NCI-H510A treated with DMSO at 0.1 percent for 48 hours (cell line): ENCODE data around the gene DBP.
A peak's percentile ranks its signal among the peaks of the same experiment; 100 is the strongest.

Source experiments
- DNase-seq: peaks from one replicate; lab custom pipeline; 2025; lab: John Stamatoyannopoulos, UW

Gene DBP

GRCh38 chr19:48627201-48627864, 9.8 kb downstream of the DBP start:
- no peak for DNase-seq

- DNase-seq: no peak
Observed at GRCh38 chr19:48625891-48626327, 11.3 kb downstream of the DBP start.

- no peak for DNase-seq
Observed at GRCh38 chr19:48624791-48625723, 12.1 kb downstream of the DBP start.

GRCh38 chr19:48624067-48624594, 13.0 kb downstream of the DBP start:
- DNase-seq: peak; percentile 98

GRCh38 chr19:48623556-48624066, 13.6 kb downstream of the DBP start:
- no peak for DNase-seq

GRCh38 chr19:48619692-48620585, 17.2 kb downstream of the DBP start:
- DNase-seq: no peak

GRCh38 chr19:48618916-48619691, 18.1 kb downstream of the DBP start, which contains the start of the genes RPL18 and SPHK2:
RPL18 (minus strand) TSS chr19:48619178; CDS start chr19:48619143, 35 bp downstream.
SPHK2 (plus strand) TSS chr19:48619506; CDS start chr19:48620515, 1,009 bp downstream.
- DNase-seq: peak; percentile 99

- no peak for DNase-seq
Observed at GRCh38 chr19:48618278-48618915, 18.8 kb downstream of the DBP start.

- no peak for DNase-seq
Observed at GRCh38 chr19:48617146-48617937, 19.8 kb downstream of the DBP start.

GRCh38 chr19:48616491-48617056, 20.6 kb downstream of the DBP start:
- DNase-seq: no peak

GRCh38 chr19:48616041-48616436, 21.1 kb downstream of the DBP start:
- DNase-seq: no peak

GRCh38 chr19:48615231-48616040, 21.7 kb downstream of the DBP start:
- no peak for DNase-seq

- DNase-seq: peak; percentile 76
Observed at GRCh38 chr19:48614436-48615230, 22.5 kb downstream of the DBP start, which contains the start of gene FAM83E. FAM83E (minus strand) TSS chr19:48615076; CDS start chr19:48613372, 1,704 bp downstream.

- no peak for DNase-seq
Observed at GRCh38 chr19:48613852-48614435, 23.2 kb downstream of the DBP start.

- no peak for DNase-seq
Observed at GRCh38 chr19:48613024-48613851, 23.9 kb downstream of the DBP start.

- DNase-seq: no peak
Observed at GRCh38 chr19:48611872-48612271, 25.3 kb downstream of the DBP start.
